Progenitor cell of endocrine pancreas (in vitro differentiated cells): Measurements from ENCODE around the gene CDH23. TPM values are rescaled to one million over a fixed set of nuclear protein-coding genes. Genes with fewer than 3 reads are reported as not detected.
A peak's percentile ranks its signal among the peaks of the same experiment; 100 is the strongest.

Experiments used
- DNase-seq: peaks from one replicate; pipeline ENCODE4 v3.0.0; 2021; ENCODE audit warnings: low spot score; ENCODE audit not compliant: unreplicated experiment
- H3K27ac Mint-ChIP-seq: 2 replicates; pipeline ENCODE4 v1.8.0; 2021; ENCODE audit warnings: mild to moderate bottlenecking, moderate library complexity, mixed read lengths
- H3K27me3 Mint-ChIP-seq: 2 replicates; pipeline ENCODE4 v1.8.0; 2021; ENCODE audit warnings: mixed read lengths
- H3K36me3 Mint-ChIP-seq: 2 replicates; pipeline ENCODE4 v1.8.0; 2022; ENCODE audit warnings: mixed read lengths; ENCODE audit not compliant: insufficient read depth
- H3K4me1 Mint-ChIP-seq: 2 replicates; pipeline ENCODE4 v1.8.0; 2021; ENCODE audit warnings: low read depth, mixed read lengths
- H3K4me3 Mint-ChIP-seq: 2 replicates; pipeline ENCODE4 v1.8.0; 2021; ENCODE audit warnings: low read depth, mild to moderate bottlenecking, moderate library complexity, mixed read lengths
- H3K9me3 Mint-ChIP-seq: 2 replicates; pipeline ENCODE4 v1.8.0; 2021; ENCODE audit warnings: low read depth, mixed read lengths
- CTCF ChIP-seq: fragments of 200-600 bp; sonication (generic); IDR thresholded peaks from one replicate; pipeline ENCODE4 v1.5.0; 2021; ENCODE audit warnings: antibody characterized with exemption, mild to moderate bottlenecking; ENCODE audit not compliant: unreplicated experiment
- total RNA-seq: library from RNA; stranded (reverse); gene quantifications from 2 replicates; pipeline ENCODE4 v1.2.1, GENCODE V29; 2021

The CDH23 gene
- total RNA-seq, 1 donor from 2014 or later, result 0.43 TPM

- DNase-seq, result no peak
- H3K4me1 Mint-ChIP-seq, result no peaks in the 10 kb centered on the region
- no peak for TF ChIP-seq CTCF
- H3K4me3 Mint-ChIP-seq, result no peak overlapping the region
- H3K27me3 Mint-ChIP-seq, result peaks cover 20% of the 10 kb centered on the region
- no peaks in the 10 kb centered on the region for H3K9me3 Mint-ChIP-seq
- H3K27ac Mint-ChIP-seq, result no peak overlapping the region
- H3K36me3 Mint-ChIP-seq, result no peaks in the 10 kb centered on the region
These were observed 385.6 kb downstream of the CDH23 start for GRCh38 chr10:71782221-71782916.

GRCh38 chr10:71782917-71783490, 386.3 kb downstream of the CDH23 start:
- TF ChIP-seq CTCF, result no peak
- no peak overlapping the region for H3K4me3 Mint-ChIP-seq

GRCh38 chr10:71783917-71784678, 387.4 kb downstream of the CDH23 start:
- DNase-seq, result no peak
- Mint-ChIP-seq H3K27me3 (peaks cover 20% of the 10 kb centered on the region), H3K4me1 (no peaks in the 10 kb centered on the region), H3K4me3 (no peak overlapping the region), H3K9me3 (no peaks in the 10 kb centered on the region), H3K27ac (peak overlapping the region; percentile 62), H3K36me3 (no peaks in the 10 kb centered on the region)
- TF ChIP-seq CTCF, result no peak

More at GRCh38 chr10:71782917-71783490, 386.3 kb downstream of the CDH23 start:
- no peak for DNase-seq
- Mint-ChIP-seq H3K27me3 (peaks cover 20% of the 10 kb centered on the region), H3K4me1 (no peaks in the 10 kb centered on the region), H3K9me3 (no peaks in the 10 kb centered on the region), H3K27ac (no peak overlapping the region), H3K36me3 (no peaks in the 10 kb centered on the region)

- Mint-ChIP-seq H3K4me3 (no peak overlapping the region), H3K36me3 (no peaks in the 10 kb centered on the region), H3K27ac (no peak overlapping the region), H3K27me3 (peaks cover 19% of the 10 kb centered on the region), H3K9me3 (no peaks in the 10 kb centered on the region), H3K4me1 (no peaks in the 10 kb centered on the region)
- no peak for DNase-seq
- no peak for TF ChIP-seq CTCF
These were observed 388.1 kb downstream of the CDH23 start for GRCh38 chr10:71784679-71785272.

- H3K27me3 Mint-ChIP-seq, result peaks cover 7% of the 10 kb centered on the region
- no peaks in the 10 kb centered on the region for H3K9me3 Mint-ChIP-seq
- DNase-seq, result no peak
- no peaks in the 10 kb centered on the region for H3K4me1 Mint-ChIP-seq
- no peak overlapping the region for H3K27ac Mint-ChIP-seq
- H3K36me3 Mint-ChIP-seq, result no peaks in the 10 kb centered on the region
- H3K4me3 Mint-ChIP-seq, result no peak overlapping the region
- no peak for TF ChIP-seq CTCF
These were observed 392.2 kb downstream of the CDH23 start for GRCh38 chr10:71788954-71789353.
